GM21528 (cell line): ENCODE measurements around the gene RSRP1.

Experiments
- ATAC-seq: cut with Tn5 transposase; IDR thresholded peaks from one replicate; pipeline ENCODE4 v1.9.1; 2021; ENCODE audit warnings: mild to moderate bottlenecking, moderate library complexity; ENCODE audit not compliant: unreplicated experiment, low FRiP score

The RSRP1 gene

GRCh38 chr1:25220666-25221065 lies 26.6 kb downstream of the RSRP1 start:
- no peak for ATAC-seq

- ATAC-seq: no peak
Observed at GRCh38 chr1:25219661-25220251, 27.5 kb downstream of the RSRP1 start.

GRCh38 chr1:25217598-25218232 lies 29.5 kb downstream of the RSRP1 start:
- ATAC-seq: no peak

- ATAC-seq: no peak
Observed at GRCh38 chr1:25217015-25217414, 30.2 kb downstream of the RSRP1 start.

GRCh38 chr1:25216123-25216522 lies 31.1 kb downstream of the RSRP1 start:
- no peak for ATAC-seq

- no peak for ATAC-seq
Observed at GRCh38 chr1:25212725-25213124, 34.5 kb downstream of the RSRP1 start.

- ATAC-seq: no peak
Observed at GRCh38 chr1:25210728-25211127, 36.5 kb downstream of the RSRP1 start.

- no peak for ATAC-seq
Observed at GRCh38 chr1:25209516-25209915, 37.7 kb downstream of the RSRP1 start.

- no peak for ATAC-seq
Observed at GRCh38 chr1:25208561-25209222, 38.6 kb downstream of the RSRP1 start.

GRCh38 chr1:25208092-25208491 lies 39.2 kb downstream of the RSRP1 start:
- ATAC-seq: no peak

GRCh38 chr1:25206201-25206600 lies 41.1 kb downstream of the RSRP1 start:
- ATAC-seq: no peak

- no peak for ATAC-seq
Observed at GRCh38 chr1:25205786-25206185, 41.5 kb downstream of the RSRP1 start.

GRCh38 chr1:25204797-25205480 lies 42.3 kb downstream of the RSRP1 start:
- ATAC-seq: no peak

GRCh38 chr1:25201006-25201405 lies 46.2 kb downstream of the RSRP1 start:
- no peak for ATAC-seq

GRCh38 chr1:25199819-25200620 lies 47.2 kb downstream of the RSRP1 start:
- no peak for ATAC-seq

- no peak for ATAC-seq
Observed at GRCh38 chr1:25198663-25199252, 48.5 kb downstream of the RSRP1 start.

- ATAC-seq: no peak
Observed at GRCh38 chr1:25197982-25198662, 49.1 kb downstream of the RSRP1 start.

GRCh38 chr1:25197235-25197975 lies 49.8 kb downstream of the RSRP1 start:
- no peak for ATAC-seq

GRCh38 chr1:25196830-25197229 lies 50.4 kb downstream of the RSRP1 start:
- no peak for ATAC-seq
